Measurements from ENCODE around the gene KRTAP21-3. TPM values are rescaled to one million over a fixed set of nuclear protein-coding genes. Genes with fewer than 3 reads are reported as not detected.
A peak's percentile ranks its signal among the peaks of the same experiment; 100 is the strongest.
"Not testable (repeated sequence)": the region's sequence is repeated elsewhere in the genome, so short reads cannot be mapped to it uniquely, and the experiment has no call there.

Gene KRTAP21-3, protein sequence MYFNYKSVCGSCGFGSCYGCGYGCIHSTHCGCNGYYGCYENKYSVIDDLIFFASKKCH
- not detected for polyA plus RNA-seq (ENCODE audit: insufficient read length in 3 of 3)

DNA sequence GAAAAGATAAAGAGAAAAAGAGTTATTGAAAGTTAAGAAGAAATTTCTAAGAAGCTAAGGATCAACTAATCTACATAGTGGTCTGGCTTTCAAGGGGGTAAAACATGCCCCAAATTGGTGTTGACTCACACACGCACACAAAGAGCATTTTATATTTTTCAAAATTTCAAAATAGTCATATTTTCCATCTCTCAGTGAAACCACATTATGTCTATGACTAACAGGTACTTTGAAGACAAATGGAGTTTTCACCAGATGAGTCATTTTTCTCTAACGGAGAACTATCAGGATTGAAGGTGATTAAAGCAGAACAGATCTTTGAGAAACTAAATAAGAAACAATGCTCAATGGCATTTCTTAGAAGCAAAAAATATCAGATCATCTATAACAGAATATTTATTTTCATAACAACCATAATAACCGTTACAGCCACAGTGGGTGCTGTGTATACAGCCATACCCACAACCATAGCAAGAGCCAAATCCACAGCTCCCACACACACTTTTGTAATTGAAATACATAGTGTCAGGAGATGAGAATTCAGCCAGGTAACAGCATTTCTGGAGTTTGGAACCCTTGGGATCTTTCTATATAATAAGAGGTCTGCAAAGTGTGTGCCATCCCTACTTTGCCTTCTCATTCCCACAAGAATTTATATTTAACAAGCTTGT, at the start of gene KRTAP21-3:
KRTAP21-3 (minus strand) TSS at position 539 of the 671 bp plus-strand sequence; CDS start at position 521, 18 bp downstream.
- DNase-seq (ENCODE audit: low read depth in 3 of 3, low spot score in 2 of 3), result no peak

DNA sequence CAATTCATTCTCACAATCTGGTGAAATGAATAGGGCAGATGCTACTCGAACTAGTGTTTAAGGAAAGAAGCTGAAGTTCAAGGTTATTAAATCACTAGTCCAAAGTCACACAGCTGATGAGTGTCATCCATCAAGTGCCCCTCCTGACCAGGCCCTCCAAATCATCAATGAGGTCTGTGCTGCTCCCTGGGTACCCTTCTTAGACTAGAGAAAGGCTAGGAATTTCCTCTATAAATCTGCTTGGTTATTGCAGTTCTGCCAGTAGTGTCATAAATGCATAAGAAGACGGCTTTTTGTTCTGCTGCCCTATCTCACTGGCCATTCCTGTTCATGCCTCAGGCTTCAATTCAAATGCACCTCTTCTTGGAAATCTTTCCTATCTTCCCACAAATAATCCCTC, 42.2 kb upstream of the KRTAP21-3 start:
- no peak for DNase-seq (ENCODE audit: low read depth in 3 of 3, low spot score in 2 of 3)

DNA sequence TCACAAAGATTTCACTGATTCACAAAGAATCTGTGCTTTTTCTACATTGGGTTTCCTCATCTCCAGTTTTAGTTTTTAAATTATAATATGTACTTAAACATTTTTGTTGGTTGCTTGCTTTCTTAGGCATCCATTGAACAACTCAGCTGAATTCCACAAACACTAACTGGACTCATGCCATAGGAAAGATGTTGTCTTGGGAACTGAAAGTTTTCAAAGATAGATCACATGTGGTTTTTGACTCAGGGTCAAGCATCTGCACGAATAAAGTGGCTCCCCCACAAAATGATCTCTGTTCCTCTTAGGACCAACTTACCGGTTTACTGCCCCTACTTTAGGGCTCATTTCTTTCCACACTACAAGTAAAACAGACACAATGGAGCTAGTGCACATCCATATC, 39.7 kb upstream of the KRTAP21-3 start:
- no peak for DNase-seq (ENCODE audit: low read depth in 3 of 3, low spot score in 2 of 3)

DNA sequence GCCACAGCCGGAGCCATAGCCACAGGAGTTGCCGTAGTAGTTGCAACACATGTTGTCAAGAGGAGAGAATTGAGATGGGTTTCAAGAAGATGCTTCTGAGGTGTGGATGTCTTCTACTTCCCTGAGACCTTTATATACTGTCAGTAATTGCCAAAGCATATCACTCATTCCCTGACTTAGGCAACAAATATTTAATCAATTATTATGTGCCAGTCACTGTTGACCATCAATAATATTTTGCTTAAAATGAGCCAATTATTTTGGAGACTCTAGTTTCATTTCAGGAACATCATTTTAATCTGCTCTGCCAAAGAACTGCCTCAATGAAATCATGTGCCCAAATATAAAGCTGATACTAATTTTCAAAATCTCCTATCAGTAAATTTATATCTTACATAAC, 36.8 kb upstream of the KRTAP21-3 start, which contains the start of gene KRTAP21-1:
KRTAP21-1 (minus strand) TSS at position 101 of the 400 bp plus-strand sequence; CDS start at position 51, 50 bp downstream.
- not testable (repeated sequence) for DNase-seq (ENCODE audit: low read depth in 3 of 3, low spot score in 2 of 3)

DNA sequence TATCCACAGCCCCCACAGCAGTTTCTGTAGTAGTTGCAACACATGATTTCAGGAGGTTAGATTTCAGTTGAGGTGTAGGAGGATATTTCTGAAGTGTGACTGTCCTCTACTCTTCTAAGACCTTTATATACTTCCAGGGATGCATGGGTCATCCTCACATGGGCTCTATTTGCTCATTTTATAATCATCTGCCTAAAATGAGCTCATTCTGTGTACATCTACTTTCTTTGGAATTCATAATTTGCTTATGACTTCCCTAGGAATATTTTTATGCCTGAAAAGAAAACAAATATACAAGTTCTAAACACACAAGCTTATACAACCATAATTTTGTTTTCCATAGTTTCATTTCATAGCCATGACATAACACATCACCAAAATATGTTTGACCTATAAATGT, 28.6 kb upstream of the KRTAP21-3 start, which contains the start of gene KRTAP21-2:
KRTAP21-2 (minus strand) TSS at position 101 of the 400 bp plus-strand sequence; CDS start at position 44, 57 bp downstream.
- DNase-seq (ENCODE audit: low read depth in 3 of 3, low spot score in 2 of 3), result no peak

DNA sequence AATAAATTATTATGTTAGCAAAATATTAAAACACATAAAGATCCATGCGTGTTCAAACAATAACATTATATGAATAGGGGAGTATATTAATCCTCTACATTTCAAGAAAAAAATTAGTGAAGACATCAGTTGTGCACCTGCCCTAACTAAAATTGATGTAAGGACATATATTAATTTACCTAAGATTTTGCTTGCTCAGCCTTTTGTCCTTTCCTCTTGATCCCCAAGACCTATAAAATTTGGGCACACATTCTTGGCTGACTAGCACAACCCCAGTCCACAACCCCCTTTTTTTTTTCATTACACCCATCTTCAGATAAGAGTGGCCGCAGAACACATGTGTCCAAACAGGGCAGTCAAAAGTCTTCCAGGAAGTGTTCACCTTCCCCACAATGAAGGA, 21.9 kb upstream of the KRTAP21-3 start:
- DNase-seq (ENCODE audit: low read depth in 3 of 3, low spot score in 2 of 3), result no peak

DNA sequence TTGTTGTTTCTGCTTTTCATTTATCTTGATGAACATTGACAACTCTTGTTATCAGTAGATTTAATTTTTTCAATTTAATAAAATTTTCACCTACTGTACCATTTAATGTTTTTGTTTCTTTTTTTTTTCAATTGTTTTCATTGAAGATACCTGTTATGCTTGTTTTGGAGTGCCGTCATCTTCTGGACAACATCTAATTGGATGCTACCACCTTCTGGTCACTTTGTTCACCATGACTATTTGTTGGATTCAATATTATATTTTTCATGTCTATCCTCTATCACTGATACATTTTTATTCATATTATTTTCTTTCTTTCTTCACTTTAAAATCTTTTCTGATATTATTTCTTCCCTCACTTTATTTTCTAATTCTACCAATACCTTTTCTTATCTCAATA, 14.4 kb upstream of the KRTAP21-3 start:
- no peak for DNase-seq (ENCODE audit: low read depth in 3 of 3, low spot score in 2 of 3)

DNA sequence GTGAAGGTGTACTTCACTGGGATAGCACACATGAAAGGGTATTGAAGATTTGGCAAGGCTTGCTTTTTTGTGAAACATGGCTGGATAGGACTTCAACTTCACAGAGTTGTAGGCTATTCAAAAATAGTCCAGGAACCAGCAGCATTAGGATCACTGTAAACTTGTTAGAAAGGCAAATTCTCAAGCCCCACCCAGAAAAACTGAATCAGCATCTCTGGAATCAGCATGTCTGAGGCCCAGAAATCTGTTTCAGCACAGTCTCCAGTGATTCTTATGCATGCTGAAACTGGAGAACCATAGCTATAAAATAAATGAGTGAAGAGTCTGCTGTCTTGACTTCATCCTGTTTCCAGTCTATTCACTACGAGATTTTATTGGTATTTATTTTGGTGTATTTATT, 8.1 kb upstream of the KRTAP21-3 start:
- no peak for DNase-seq (ENCODE audit: low read depth in 3 of 3, low spot score in 2 of 3)

DNA sequence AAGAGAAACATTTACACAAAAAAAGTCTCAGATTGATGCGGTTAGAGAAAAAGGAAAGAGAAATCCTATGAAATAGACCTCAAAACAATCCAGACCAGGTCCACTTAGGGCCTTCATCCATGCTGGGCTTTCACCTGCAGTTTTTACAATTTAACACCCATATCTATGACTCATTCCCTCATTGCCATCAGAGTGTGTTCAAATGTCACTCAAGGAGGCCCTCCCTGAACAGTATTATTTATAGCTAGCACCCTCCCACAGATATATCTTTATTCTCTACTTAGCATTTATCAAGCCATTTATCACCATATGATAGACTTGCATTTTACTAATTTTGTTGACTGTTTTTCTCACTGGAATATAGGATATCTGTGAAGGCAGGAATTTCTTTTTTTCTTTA, 824 bp upstream of the KRTAP21-3 start:
- no peak for DNase-seq (ENCODE audit: low read depth in 3 of 3, low spot score in 2 of 3)

DNA sequence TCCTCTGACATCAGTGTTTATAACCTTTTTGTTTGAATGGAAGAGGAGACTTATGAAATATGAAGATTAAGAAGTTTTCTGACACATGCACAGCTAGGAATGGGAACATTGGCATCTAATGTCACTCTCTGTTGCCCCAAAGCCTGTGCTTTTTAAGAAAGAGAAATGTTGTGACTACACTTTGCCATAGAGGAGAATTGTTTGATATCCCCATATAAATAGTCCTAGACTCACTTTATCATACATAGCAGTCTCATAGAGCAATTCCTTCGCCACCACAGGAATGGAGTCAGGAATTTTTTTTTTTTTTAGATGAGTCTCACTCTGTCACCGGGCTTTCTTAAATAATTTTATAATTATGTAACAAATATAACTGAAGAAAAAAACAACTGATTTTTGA, 1.5 kb downstream of the KRTAP21-3 start:
- DNase-seq (ENCODE audit: low read depth in 3 of 3, low spot score in 2 of 3), result no peak

DNA sequence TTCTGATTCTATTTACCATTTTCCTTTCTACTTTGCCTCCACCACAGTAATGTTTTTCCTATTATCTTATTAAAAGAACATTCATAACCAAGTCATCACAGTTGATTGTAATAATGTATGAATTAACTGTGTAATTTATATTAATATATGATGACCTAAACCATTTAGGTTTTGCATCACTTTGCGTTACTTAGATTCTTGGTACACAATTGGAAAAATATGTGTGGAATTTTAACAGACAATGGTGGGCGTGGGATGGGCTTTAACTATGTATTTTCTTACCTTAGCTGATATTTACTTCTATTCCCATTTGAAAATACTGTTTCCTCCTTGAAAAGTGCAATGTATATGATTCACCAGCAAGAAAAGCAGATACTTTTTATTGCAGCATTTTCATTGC, 3.6 kb downstream of the KRTAP21-3 start:
- DNase-seq (ENCODE audit: low read depth in 3 of 3, low spot score in 2 of 3), result no peak

DNA sequence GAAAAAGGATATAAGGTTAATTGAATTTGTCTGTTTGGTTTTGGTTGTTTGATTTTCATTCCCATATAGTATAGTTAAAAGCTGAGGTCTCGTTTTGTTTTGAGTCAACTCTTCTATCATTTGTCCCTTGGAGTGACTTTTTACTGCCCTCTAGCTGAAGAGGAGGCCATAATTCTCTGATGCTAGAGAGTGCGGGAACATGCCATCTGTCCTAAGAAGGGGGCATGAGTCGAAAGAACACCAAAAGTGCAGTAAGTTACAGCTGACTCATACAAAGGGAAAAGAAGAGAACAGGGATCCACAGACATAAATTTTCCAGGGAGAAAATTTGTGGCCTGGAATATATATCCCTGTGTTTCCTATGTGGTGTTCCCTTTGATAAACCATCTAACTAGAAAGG, 4.1 kb downstream of the KRTAP21-3 start:
- DNase-seq (ENCODE audit: low read depth in 3 of 3, low spot score in 2 of 3), result no peak

DNA sequence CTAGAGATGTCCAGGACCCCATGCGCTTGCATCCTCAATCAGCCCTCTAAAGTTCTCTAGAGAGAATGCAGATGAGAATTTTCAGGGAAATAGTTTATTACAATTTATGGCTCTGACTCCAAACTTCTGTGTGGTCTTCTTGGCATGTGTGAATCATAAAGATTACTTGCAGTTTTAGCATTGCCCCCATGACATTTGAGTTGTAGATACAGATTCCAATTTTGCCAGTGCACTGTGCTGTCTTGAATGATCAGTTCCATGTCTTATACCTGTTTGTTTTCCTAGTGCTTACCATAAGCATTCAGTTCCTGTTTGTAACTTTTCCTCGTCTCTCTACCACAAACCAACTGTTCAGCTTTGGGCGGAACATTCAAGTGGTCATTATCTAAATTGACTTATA, 4.8 kb downstream of the KRTAP21-3 start:
- no peak for DNase-seq (ENCODE audit: low read depth in 3 of 3, low spot score in 2 of 3)

DNA sequence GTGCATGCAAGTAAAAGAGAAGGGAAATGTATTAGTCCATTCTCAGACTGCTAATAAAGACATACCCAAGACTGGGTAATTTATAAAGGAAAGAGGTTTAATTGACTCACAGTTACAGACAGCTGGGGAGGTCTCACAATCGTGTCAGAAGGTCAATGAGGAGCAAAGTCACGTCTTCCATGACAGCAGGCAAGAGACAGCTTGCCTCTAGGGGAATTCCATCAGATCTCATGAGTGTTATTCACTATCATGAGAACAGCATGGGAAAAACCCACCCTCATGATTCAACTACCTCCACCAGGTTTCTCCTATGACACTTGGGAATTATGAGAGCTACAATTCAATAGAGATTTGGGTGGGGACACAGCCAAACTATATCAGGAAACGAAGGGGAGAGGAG, 8.1 kb downstream of the KRTAP21-3 start:
- DNase-seq (ENCODE audit: low read depth in 3 of 3, low spot score in 2 of 3), result no peak

DNA sequence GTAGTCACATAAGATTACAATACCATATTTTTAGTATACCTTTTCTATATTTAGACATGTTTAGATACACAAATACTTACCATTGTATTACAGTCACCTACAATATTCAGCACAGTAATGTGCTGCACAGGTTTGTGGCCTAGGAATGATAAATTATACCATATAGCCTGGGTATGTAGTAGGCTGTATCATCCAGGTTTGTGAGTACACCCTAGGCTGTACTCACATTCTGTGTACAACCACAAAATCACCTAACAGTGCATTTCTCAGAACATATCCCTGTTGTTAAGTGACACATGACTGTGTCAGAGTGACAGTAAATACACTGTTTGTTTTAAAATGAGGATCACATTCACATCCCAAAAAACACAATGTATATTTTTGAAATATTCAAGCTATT, 11.2 kb downstream of the KRTAP21-3 start:
- no peak for DNase-seq (ENCODE audit: low read depth in 3 of 3, low spot score in 2 of 3)

DNA sequence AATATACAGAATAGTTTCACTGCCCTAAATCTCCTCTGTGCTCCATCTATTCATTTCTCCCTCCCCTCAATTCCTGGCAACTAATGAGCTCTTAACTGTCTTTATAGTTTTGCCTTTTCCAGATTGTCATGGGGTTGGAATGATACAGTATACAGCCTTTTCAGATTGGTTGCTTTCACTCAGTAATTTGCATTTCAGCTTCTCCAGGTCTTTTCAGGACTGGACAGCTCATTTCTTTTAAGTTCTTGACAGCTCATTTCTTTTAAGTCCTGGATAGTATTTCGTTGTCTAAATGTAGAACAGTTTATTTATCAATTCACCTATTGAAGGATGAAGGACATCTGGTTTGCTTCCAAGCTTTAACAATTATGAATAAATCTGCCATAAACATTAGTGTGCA, 22.6 kb downstream of the KRTAP21-3 start:
- peak in 1 of 3 donors; percentile 51 for DNase-seq (ENCODE audit: low read depth in 3 of 3, low spot score in 2 of 3)

DNA sequence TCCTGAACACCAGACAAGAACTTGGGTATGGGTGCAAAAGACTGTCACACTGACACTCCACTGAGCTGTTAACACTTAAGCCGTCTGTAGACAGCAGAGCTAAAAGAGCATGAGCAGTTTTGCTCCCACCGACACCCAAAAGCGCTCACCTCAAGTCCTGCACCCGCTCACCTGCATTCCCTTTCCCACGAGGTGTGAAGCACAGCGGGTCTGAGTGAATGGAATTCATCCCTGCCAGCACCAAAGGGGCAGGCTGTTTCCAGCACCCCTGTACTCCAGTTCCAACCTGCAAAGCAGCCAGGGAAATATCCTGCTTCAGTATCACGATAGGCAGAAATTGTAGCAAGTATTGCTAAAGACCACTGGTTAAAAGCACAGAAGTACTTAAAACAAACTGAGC, 28.8 kb downstream of the KRTAP21-3 start:
- no peak for DNase-seq (ENCODE audit: low read depth in 3 of 3, low spot score in 2 of 3)

DNA sequence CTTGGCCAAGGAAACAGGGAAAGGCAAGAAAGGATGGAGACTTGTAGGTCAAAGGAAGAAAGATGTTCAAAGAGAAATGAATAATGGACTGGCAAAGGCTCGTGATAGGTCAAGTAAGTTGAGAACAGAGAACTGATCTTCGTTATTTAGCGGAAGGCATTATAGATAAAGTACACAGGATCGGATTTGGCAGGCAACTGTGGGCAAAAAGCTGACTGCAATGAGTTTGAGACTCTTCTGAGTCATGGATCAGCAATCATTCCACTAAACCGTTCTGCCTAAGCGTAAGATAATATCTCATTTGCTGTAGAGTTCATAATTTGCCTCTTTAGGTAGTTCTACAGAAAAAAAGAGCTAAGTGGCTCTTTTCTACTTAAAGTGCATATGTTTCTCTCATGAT, 34.1 kb downstream of the KRTAP21-3 start:
- no peak for DNase-seq (ENCODE audit: low read depth in 3 of 3, low spot score in 2 of 3)

DNA sequence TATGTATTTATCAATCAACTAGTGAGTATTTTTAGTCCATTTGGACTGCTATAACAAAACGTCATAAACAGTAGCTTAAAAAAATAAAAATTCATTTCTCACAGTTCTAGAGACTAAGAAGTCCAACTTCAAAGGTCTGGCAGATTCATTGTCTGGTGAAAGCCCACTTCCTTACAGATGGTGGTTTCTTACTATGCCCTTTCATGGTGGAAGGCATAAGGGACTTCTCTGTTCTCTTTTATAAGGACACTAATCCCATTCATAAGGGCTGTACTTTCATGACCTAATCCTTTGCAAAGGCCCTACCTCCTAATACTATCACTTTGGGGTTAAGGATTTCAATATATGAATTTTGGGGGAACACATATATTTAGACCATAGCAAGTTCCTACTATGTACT, 38.0 kb downstream of the KRTAP21-3 start:
- DNase-seq (ENCODE audit: low read depth in 3 of 3, low spot score in 2 of 3), result no peak

DNA sequence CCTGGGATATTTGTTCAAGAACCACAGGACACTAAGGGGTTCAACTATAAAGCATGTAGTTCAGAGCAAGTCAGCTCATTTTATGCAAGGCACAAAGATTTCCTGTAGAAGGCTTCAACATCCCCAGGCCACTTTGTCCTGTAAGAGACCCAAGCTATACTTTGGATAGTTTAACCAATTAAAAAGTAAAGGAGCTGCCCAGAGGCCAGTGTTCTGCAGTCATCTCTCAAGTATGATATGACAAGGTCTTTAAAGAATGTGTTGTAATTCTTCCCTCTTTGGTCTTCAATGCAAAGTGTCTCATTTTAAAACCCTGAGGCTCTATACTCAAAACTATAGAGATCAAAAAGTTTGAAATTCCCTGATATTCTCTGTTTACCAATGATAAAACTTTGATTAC, 41.8 kb downstream of the KRTAP21-3 start:
- DNase-seq (ENCODE audit: low read depth in 3 of 3, low spot score in 2 of 3), result no peak

DNA sequence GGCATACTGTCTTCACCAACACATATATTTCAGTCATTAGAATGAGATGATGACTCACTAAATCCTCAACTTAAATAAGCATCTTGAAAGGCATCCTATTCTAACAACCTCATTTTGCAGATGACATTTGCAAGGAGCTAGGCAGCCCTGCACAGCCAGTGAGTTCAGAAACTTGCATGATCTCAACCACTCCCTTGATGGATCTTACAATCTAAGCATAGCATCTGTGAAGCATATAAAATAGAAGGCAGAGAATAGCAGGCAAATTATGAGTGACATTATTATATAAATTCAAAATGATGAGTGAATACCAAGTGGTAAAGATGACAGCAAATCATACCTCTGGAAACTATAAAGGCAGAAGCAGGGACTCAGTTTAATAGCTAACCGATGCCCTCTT, 44.3 kb downstream of the KRTAP21-3 start:
- no peak for DNase-seq (ENCODE audit: low read depth in 3 of 3, low spot score in 2 of 3)

DNA sequence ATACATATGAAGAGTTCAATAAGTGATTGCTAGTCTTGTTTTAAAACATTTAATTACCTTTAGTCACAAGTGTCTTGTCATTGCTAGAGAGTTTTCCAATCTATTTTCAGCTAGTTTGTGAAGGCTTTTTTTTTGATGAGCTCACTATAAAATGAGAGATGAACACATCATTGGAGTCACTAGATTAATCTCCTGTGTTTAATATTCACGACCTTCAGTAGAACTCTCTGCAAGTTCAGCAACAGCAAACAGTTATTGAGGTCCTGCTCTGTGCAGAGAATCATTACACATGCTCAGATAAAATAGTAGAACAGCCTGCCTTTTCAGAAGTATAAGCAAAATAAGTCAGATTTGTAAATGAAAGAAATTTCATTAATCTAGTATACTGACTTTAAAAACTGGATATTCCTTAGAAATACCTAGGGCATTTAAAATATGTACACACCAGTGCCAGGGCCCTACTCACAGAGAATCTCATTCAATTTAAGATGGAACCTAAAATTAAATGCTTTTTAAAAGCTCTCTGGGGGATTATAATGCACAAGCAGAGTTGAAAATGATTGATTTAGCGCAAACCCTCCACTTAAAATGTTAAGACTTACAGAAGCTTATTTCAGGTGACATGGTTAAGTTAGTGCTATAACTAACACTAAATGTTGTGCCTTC, 45.5 kb downstream of the KRTAP21-3 start:
- DNase-seq (ENCODE audit: low read depth in 3 of 3, low spot score in 2 of 3), result no peak

Data from right renal cortex interstitium (tissue), 3 donors.